ENCODE results near the gene CCDC27.

CCDC27 gene

GRCh38 chr1:3736131-3736561 is 16.1 kb upstream of the CCDC27 start:
- H3K4me3 ChIP-seq (ENCODE audit: low read depth, low read length) = no peak overlapping the region
- DNase-seq (ENCODE audit: low read depth, low spot score) = no peak
- no peak for TF ChIP-seq CTCF (IDR thresholded peaks at IDR 0.05; ENCODE audit: low read depth, low read length)
- in situ Hi-C loops (cut with HindIII; ENCODE audit: low sequenced_read_pairs) = no loop called here

- DNase-seq (ENCODE audit: low read depth, low spot score) = no peak
- in situ Hi-C loops (cut with HindIII; ENCODE audit: low sequenced_read_pairs) = no loop called here
- TF ChIP-seq CTCF (IDR thresholded peaks at IDR 0.05; ENCODE audit: low read depth, low read length) = no peak
Measured at GRCh38 chr1:3736708-3737107, 15.5 kb upstream of the CCDC27 start.

GRCh38 chr1:3738943-3739342 is 13.3 kb upstream of the CCDC27 start:
- no peak overlapping the region for H3K4me3 ChIP-seq (ENCODE audit: low read depth, low read length)
- DNase-seq (ENCODE audit: low read depth, low spot score) = no peak
- in situ Hi-C loops (cut with HindIII; ENCODE audit: low sequenced_read_pairs) = no loop called here
- no peak for TF ChIP-seq CTCF (IDR thresholded peaks at IDR 0.05; ENCODE audit: low read depth, low read length)

More at GRCh38 chr1:3736708-3737107, 15.5 kb upstream of the CCDC27 start:
- H3K4me3 ChIP-seq (ENCODE audit: low read depth, low read length) = no peak overlapping the region

GRCh38 chr1:3740042-3740441 is 12.2 kb upstream of the CCDC27 start:
- no peak for TF ChIP-seq CTCF (IDR thresholded peaks at IDR 0.05; ENCODE audit: low read depth, low read length)
- no peak overlapping the region for H3K4me3 ChIP-seq (ENCODE audit: low read depth, low read length)
- in situ Hi-C loops (cut with HindIII; ENCODE audit: low sequenced_read_pairs) = no loop called here
- no peak for DNase-seq (ENCODE audit: low read depth, low spot score)

- H3K4me3 ChIP-seq (ENCODE audit: low read depth, low read length) = no peak overlapping the region
- DNase-seq (ENCODE audit: low read depth, low spot score) = no peak
- no peak for TF ChIP-seq CTCF (IDR thresholded peaks at IDR 0.05; ENCODE audit: low read depth, low read length)
- in situ Hi-C loops (cut with HindIII; ENCODE audit: low sequenced_read_pairs) = no loop called here
Measured at GRCh38 chr1:3740752-3741151, 11.5 kb upstream of the CCDC27 start.

- H3K4me3 ChIP-seq (ENCODE audit: low read depth, low read length) = no peak overlapping the region
- no peak for DNase-seq (ENCODE audit: low read depth, low spot score)
- in situ Hi-C loops (cut with HindIII; ENCODE audit: low sequenced_read_pairs) = no loop called here
- TF ChIP-seq CTCF (IDR thresholded peaks at IDR 0.05; ENCODE audit: low read depth, low read length) = no peak
Measured at GRCh38 chr1:3741566-3742438, 10.4 kb upstream of the CCDC27 start.
